ENCODE data around the gene LYL1.
A peak's percentile ranks its signal among the peaks of the same experiment; 100 is the strongest.

DNA sequence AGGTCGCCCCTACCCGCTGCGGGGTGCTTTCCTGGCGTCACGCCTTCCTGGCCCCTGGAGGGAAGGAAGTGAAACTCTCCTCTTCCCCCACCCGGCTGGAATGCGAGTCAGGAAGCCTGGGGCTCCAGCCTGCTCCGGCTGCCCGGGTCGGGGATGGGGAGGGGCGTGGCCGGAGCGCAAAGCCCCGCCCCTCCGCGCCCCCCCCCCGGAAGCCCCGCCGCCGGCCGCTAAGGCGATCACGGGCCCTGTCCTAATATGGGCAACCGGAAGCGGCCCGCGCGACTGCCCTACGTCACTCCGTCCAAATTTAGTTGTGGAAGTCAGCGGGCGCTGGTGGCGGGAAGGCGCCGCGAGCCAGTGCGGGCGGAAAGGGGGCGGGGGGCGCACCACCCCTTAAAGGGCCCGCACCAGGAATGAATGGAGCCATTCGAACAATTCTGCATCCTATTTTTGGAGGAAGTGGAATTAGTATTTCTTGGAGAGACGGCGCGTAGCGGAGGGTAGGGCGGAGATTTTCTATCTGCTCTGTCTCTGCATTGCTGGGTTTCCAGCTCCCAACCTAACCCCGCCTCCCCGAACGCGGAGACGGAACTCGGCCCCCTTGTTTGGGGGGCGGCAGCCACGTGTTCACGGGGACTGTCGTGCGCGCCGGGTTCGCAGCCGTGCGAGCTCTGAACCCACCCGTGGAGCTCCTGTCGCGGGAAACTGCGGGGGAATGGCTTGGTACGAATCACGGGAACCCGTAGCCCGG is 49.1 kb upstream of the LYL1 start:
- TF ChIP-seq, protein P1, sequence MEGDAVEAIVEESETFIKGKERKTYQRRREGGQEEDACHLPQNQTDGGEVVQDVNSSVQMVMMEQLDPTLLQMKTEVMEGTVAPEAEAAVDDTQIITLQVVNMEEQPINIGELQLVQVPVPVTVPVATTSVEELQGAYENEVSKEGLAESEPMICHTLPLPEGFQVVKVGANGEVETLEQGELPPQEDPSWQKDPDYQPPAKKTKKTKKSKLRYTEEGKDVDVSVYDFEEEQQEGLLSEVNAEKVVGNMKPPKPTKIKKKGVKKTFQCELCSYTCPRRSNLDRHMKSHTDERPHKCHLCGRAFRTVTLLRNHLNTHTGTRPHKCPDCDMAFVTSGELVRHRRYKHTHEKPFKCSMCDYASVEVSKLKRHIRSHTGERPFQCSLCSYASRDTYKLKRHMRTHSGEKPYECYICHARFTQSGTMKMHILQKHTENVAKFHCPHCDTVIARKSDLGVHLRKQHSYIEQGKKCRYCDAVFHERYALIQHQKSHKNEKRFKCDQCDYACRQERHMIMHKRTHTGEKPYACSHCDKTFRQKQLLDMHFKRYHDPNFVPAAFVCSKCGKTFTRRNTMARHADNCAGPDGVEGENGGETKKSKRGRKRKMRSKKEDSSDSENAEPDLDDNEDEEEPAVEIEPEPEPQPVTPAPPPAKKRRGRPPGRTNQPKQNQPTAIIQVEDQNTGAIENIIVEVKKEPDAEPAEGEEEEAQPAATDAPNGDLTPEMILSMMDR (conservative IDR thresholded peaks at IDR 0.05) = 0 out of 2 replicates have a peak, but pooled peaks have one; percentile 3
- TF ChIP-seq ZFX (IDR thresholded peaks at IDR 0.05) = no peak

Measured in C4-2B (cell line).